Esophagus mucosa (tissue), 1 donor: ENCODE data around the gene SRGAP3. TPM values are rescaled to one million over a fixed set of nuclear protein-coding genes. Genes with fewer than 3 reads are reported as not detected.

Experiments
- ATAC-seq: fragments of 200-7000 bp; cut with Tn5 transposase; one replicate; pipeline ENCODE4 v1.9.1; 2020
- total RNA-seq: library from RNA; stranded (reverse); gene quantifications from one replicate; pipeline ENCODE4 v1.2.4, GENCODE V29; 2023
- donor health status: DM: yes; HTN: yes; CAD: no.

Gene SRGAP3
- total RNA-seq, 1 donor from 2014 or later, result 5.2 TPM

DNA sequence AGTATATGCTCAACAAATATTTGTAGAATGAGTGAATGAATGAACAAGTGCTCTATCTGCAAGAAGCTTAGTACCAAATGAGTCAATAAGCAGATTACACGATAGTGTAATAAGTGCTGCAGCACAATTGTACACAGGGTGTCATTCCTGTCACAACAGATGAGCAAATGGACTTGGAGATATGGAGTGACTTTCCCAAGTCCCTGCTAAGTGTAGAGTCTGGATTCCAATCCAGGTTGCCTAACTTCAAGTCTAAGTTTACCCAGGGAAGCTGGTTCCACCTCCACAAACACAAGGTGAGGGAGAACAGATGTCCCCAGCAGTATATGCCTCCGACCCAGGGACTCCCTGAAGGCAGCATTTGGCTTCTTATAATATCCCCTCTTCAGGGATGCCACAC is 208.4 kb downstream of the SRGAP3 start:
- peak; percentile 29 for ATAC-seq

DNA sequence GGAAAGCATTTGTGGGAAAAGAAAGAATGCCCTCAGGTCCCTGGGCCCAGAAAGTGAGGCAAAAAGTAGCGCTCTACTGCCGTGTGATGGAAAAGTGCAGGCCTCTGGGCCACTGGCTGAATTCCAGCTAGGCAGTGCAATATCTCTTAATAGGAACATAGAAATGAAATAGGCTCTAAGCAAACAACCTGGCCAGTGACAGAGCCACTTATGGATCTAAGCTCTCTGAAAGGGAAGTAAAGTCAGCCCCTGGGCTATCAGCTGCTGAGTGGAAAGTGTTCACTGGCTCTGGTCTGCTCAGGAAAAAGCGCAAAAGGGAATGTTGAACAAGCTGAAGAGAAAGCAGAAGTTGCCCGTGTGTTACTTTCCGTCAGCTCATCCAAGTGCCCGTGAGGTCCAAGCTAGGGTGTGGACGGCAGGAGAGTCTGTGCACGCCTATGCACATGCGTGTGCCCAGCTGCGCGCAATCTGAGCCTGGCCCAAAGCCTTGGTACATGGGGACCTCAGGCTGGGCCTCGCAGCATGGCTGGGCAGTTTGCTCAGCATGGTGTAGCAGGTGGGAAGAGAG is 212.2 kb downstream of the SRGAP3 start:
- ATAC-seq, result peak; percentile 18

DNA sequence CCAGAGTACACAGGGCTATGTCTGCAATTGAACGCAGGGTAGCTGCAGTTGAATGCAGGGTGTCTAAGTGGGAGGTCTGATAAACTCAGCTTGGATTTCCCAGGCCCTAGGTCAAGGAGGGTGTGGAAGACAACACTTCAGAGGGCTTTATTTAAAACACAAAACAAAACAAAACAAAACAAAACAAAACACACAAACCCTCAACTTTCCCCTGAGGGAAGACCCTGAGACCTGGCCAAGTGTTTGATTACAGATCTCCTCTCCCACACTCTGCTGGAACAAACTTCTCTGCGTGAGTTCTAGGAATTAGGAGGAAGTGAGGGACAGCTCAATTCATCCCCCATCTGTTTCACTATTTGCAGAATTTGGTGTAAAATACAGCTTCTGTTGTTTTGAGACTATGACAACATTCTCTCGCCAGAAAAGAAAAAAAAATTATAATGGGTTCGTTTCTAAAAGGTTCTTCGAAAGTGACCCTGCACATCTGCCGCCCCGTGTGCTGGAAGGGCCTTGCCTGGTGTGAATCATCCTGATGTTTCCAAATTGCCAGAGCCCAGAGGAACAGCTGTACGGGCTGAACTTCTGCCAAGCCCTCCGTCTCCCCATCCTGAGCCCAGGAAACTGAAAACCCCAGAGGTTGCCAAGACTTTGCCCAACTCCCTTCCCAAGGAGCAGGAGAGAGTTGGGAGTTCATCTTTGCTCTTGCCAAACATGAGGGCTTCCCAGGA is 212.9 kb downstream of the SRGAP3 start:
- peak; percentile 38 for ATAC-seq

DNA sequence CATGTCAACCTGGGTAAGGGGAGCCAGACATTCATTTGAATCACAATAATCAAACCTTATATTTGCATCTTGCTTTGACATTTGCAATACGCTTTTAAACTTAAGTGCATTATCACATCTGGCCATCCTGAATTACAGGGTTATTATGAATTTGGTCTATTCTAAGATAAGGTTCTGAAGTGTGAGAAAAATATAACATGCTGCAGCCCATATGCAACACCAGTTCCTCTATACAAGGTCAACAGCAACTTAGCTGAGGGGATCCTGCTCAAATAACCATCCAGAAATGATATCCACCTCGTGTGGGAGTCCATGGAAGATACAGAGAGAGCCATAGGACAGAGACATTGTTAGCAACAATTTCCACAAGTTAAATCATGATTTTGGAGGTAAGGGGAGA is 213.5 kb downstream of the SRGAP3 start:
- no peak for ATAC-seq

DNA sequence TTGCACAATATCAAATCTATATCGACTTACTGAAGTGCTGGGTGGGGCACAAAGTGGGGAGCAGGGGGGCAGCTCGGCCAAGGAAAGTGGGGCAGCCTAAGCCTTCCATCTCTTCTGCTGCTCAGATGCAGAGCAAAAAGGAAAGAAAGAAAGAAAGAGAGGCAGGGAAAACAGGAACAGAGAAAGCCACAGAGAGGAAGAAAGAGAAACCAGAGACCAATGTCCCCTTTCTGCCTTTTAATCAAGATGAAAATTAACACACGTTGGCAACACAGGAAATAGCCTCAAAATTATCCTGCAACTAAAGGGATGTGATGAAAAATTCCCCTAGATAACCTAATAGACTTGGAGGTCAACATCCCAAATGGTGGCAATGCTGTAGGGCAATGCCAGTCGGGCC is 214.0 kb downstream of the SRGAP3 start:
- no peak for ATAC-seq

DNA sequence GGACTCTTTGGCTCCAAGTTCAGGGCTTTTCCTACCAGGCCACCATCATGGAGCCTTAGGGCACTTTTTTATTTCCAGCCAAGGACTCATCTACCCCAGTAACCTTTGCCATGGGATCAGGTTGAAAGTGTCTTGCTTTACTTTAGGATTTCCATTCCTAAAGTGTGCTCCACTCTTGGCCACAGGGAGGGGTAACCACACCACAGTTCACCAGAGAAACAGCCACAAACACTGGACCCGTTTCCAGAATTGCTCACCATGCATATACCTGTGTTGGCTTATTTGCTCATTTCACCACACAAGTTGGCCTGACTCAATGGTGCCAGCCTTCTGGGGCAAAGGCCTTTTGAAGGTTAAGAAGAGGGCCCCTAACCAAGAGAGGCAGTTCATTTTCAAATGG is 215.6 kb downstream of the SRGAP3 start:
- ATAC-seq, result no peak

DNA sequence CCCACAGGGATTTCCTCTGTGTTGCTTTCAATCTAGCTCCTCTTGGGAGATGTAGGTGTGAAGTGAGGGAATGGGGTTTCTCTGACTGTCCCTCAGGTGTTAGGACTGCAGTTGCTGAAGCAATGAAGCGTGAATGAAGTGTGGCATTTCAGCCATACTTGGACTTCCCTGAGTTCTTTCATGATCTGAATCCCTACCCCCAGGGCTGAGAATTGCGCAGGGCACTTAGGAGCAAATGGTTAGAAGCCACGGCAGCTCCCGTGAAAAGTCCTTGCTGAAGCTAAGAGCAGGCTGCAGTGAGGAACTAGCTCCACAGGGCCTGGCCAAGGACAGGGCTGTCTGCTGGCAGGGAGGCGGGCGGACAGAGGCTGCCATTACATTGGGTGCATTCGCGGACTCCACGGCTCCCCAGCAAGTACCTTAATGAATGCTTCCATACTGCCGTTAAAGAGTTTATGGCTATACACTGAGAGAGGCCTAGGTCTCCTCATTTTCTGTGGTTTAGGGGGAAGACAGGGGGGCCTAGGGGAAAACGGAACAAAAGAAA is 217.1 kb downstream of the SRGAP3 start:
- ATAC-seq, result no peak

DNA sequence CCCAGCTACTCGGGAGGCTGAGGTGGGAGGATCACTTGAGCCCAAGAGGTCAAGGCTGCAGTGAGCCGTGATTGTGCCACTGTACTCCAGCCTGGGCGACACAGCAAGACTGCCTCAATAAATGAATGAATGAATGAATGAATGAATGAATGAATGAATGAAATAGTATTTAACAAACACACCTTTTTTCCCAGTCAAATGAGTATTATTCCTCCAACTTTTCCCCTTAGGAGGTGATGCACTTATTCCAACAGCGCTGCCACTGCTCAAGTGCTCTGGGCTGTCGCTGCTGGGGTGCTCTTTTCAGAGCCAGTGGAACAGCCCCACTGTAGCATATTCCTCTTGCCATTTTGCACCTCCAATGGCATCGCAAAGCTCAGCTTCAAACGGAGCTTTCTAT is 219.4 kb downstream of the SRGAP3 start:
- ATAC-seq, result no peak

DNA sequence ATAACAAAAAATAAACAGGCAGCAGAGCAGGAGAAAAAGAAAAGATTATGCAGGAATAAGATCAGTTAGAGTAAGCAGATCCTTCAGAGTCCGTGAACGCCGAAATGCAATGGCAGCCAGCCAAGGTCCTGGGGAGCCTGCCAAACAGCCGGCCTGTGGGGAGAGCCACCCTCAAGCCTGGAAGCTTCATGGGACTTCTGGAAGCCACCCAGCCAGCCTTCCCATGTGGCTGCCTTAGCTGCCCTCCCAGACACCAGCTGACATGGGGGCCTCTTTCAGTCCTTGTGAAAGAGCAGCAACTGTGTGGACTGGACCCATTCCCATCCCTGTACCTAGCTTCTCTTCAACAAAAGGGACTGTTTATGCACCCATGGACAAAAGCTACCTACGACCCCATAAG is 221.3 kb downstream of the SRGAP3 start:
- no peak for ATAC-seq

DNA sequence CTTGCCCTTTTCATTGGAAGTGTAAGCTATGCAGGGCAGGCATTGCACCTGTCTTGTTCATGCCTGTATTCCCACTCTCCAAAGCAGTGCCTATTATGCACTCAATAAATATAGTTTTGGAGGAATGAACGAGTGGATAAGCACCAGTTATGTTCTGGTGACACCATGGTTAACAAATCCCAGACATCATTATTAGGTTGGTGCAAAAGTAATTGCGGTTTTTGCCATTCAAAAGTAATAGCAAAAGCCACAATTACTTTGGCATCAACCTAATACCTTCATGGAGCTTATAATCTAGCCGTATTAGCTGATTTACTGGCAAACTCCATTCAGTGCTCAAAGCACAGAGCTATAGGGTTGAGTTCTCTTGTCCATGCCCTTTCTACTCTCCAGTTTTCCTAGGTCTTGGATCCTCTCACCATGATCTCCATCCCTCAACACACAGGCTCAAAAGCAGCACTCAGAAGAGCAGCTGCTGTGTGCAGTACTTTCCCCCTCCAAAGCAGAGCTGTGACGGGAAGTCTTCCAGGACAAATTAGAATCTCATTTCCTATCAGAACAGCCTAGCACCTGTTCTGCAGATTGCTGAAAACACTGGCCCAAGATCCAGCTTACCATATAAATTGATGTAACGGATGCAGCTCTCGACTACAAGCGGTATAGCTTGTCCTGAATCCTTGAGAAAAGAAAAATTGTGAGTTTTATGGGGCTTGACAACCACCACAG is 223.0 kb downstream of the SRGAP3 start:
- no peak for ATAC-seq

DNA sequence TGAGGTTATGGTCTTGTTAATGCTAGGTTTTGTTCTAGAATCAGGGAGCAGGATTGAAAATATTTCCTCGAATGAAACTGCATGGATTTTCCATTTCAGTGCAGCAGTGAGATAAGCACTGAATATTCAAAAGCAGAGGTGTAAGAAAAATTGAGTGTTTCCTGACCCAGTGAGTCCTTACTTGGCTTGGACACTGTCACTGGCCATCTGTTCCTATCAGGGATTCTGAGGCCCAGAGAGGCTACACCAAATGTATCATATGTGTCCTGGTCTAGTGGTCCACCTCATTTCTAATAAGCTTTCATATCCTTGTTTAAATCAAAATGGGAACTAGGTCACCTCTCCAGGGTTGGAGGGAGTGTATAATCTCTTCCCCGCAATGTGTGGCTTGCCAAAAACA is 225.1 kb downstream of the SRGAP3 start:
- ATAC-seq, result no peak

DNA sequence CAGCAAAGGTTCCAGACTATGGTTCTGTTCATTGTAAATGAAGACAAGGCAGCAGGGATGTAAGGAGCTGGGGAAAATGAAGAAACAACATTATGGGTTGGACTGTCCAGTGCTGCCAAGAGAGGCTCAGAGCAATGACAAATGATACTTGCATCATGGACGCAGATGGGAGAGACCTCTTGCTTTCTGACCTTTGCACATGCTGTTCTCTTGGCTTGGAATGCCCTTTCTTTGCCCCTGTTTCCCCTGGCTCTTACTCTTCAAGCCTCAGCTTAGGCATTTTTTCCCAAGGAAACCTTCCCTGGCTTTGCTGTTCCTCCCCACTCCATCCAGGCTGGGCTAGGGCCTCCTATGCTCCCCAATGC is 226.2 kb downstream of the SRGAP3 start:
- no peak for ATAC-seq

DNA sequence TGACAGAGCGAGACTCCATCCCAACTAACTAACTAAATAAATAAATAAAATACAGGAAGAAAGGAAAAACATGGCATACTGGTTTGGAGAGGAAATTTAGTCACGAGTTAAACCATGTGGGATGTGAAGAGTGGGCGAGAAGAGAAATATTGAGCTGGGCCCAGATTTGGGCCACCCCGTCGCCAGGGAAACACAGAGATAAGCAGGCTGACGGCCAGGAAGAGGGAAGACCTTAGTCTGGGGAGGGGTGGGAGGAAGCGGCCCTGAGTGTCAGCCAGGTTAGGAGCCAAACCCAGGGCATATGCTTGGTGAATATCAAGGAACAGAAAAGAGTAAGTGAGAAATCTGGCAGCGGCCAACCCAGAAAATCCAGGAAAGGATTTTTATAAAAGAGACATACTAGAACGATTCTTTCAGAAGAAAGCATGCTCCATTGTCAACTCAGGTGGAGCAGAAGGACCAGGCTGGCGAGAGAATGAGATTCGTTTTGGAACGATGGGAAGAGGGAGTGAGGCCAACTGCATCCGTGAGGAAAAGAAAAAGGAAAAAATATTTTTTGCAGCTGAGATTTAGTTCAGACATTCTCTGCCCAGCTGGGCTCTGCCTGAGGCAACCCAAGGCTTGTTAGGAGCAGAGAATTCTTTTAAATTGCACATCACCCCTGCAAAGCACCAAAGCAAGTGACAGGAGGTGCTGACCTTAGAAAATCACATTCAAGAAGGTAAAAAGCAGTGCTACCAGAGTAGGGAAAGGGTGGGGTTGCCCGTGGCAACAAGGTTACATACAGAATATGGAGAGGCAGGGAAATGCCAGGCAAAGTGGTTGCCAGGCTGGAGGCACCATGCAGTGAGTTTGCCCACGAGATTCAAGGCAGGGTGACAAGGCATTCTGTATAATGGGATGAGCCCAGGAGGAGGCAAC is 226.9 kb downstream of the SRGAP3 start:
- no peak for ATAC-seq

DNA sequence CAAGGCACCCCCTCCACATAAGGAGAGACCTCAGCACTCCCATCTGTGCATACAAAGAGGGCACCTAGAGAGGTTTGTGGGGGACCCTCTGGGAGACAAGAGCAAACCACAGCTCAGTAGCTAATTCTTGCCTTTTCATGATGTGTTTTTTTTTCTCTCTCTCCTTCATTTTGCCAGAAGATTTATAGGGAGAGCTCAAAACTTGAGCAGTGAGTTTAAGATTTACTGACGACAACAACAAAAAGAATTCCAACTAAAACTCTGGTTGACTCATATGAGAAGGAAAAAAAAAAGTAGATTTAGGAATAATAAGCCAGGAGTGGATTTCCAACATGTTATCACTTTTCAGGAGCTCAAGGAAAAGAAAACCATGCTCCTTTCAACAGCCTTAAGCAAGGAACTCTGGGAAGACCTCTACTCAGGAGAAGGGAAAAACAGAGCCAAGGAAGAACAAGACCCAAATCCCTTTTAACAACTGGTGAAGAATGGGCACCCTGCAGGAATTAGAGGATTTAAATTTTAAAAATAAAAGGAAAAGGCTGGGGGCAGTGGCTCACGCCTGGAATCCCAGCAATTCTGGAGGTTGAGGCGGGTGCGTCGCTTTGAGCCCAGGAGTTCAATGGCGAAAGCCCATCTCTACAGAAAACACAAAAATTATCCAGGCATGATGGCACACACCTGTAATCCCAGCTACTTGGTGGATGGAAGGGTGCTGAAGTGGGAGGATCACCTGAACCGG is 228.0 kb downstream of the SRGAP3 start:
- ATAC-seq, result no peak

DNA sequence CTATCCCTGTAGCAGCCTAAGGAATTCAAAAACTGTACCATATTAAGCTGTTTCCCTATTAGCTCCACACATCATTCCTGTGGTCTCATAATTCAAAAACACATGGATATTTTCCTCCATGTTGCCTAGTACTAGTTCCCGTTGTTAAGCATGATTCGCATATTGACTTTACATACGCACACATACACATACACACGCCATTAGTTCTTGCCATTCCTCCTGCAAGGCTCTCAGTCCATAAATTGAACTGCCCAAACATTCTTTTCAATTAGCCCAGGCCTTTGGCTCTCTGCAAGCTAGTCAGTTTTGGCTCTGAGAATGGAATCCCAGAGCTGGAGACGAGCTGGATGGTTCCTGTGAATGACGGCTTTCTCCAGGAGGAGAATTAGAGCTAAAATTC is 229.0 kb downstream of the SRGAP3 start:
- no peak for ATAC-seq

DNA sequence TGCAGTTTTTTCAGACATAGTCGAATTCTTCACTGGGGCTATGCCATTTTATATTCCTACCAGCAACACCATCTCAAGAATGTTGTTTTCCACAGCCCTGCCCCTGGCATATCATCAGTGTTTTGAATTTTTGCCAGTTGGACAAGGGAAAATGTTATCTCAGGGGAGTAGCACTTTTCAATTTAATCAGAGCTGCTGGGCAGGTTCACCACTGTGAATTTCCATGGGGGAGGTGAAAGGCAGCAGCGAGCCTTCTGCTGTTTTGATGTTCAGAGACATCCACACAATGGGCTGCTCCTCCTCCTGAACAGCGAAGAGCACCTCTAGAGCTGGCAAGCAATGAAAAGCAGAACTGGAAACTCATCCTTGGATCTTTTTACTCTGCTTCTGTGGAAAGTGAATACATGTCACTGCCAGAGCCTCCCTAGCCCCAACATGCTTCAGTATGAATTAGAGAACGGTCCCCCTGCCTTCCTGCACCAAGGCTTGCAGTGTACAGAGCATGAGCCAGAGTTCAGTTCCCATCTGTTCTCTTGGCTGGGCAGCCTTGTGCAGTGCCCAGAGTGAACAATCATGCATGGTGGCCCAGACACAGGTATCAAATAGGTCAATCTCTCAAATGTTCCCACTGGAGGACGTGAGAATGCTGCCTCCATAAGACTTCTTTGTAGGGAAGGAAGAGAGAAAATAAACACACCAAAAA is 230.0 kb downstream of the SRGAP3 start:
- no peak for ATAC-seq

DNA sequence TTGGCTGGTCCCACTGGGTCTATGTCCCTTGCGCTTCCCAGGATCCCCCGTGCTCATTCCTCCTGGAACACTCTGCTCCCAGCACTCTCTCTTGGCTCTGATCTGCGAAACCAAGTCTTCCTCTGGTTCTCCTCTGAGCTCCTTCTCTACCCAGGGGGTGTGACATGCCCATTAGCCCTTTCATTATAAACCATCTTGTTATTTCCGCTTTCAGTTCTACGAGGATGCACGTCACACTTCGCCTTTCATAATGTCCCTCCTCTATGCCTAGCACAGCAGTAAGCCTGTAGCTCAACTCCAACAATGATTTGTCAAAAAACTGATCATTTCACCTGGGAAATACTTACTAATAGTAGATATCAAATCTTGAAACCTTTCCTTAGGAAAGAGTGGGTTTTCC is 234.2 kb downstream of the SRGAP3 start:
- no peak for ATAC-seq

DNA sequence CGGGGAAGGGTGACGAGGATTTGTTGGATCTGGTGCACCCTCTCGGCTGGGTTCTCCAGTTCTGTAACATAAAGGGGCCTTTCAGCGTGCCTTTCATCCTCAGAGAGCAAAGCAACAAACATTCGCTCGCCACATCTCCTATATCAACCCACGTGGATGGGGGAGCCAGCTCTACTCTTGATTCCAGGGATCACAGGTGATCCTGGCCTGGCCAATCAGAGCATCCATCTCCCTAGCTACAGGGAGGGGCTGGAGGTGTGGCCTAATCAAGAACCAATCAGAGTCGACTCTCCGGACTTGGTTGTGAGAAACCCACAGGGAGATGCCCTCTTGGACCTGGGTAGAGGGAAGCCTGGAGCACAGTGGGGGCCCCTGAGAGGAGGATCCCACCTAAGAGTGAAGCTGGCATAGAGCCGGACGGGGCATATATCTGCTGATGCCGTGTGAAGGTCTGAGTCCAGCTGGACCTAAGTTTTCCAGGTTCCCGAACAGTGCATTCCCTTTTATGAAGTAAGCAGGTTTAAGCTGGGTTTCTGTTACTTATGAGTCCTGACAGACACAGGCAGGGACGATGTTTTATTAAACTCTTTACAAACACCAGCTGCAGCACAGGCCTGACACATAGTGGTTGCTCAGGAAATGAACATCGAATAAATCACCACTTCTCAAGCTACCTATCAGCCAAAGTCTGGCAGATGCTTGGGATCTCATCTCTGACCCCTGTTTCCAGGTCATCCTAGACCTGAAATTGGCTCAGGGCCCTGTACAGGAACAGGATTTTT is 235.5 kb downstream of the SRGAP3 start:
- no peak for ATAC-seq

DNA sequence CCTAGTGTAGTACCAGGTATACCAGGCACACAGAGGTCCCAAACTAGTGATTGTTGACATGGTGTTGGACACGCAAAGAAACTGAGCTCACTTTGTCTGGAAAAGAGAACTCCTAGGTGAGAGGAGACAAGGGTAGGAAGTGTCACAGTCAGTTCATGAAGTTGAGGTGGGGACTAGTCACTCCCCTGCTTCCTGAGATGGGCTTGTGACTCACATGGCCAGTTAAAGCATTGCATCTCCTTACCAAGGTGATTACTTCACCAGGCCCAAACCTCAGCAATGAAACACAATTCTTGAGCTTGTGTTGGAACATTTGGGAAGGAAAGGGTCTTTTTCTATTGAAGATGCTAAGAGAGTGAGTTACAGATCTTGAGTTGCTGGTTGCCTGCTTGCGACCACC is 236.9 kb downstream of the SRGAP3 start:
- ATAC-seq, result no peak

DNA sequence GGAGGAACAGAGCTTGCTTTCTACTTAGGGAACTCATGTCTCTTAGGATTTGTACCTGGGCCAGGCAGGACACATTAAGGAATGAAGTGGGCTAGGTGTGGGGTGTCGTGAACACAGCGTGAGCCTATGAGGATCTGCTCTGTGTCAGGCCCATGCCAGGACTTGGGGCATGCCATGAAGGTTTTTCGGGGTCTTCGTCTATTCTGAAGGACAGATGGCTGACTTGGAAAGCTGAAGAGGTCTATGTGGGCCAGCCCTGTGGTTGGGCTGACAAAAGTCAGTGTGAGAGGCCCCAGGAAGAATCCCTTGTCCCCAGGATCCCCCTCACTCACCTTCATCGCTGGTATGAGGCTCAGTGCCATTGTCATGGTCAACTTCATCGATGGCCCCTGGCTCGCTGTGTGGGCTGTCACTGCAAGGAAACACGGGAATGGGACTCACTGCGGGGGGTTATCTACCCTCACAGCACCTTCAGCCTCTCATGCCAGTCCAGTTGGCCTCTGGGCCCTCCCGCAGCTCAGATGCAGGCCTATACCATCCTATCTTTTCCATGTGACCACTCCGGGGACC is 239.4 kb downstream of the SRGAP3 start:
- ATAC-seq, result no peak
